Occipital lobe (tissue), 2 donors: ENCODE measurements around the gene NCKAP5. TPM values are rescaled to one million over a fixed set of nuclear protein-coding genes. Genes with fewer than 3 reads are reported as not detected.

Source experiments
- DNase-seq: peaks from one replicate; lab custom pipeline; 2025; lab: John Stamatoyannopoulos, UW
- total RNA-seq: library from RNA; depleted of rRNA; stranded (reverse); fragments of >200 nt; gene quantifications from one replicate; pipeline ENCODE4 v1.2.3, GENCODE V29; 2014

Gene NCKAP5
- total RNA-seq, 1 donor from 2014 or later = 14.0 TPM

- DNase-seq = no peak
These were observed 681.7 kb downstream of the NCKAP5 start for GRCh38 chr2:132886574-132886973.

GRCh38 chr2:132884705-132885104, 683.6 kb downstream of the NCKAP5 start:
- DNase-seq = no peak

GRCh38 chr2:132884292-132884691, 684.0 kb downstream of the NCKAP5 start:
- no peak for DNase-seq

- no peak for DNase-seq
These were observed 684.8 kb downstream of the NCKAP5 start for GRCh38 chr2:132883430-132883829.

- DNase-seq = no peak
These were observed 686.7 kb downstream of the NCKAP5 start for GRCh38 chr2:132881546-132881945.

- DNase-seq = no peak
These were observed 690.3 kb downstream of the NCKAP5 start for GRCh38 chr2:132877923-132878322.

GRCh38 chr2:132876745-132877391, 691.4 kb downstream of the NCKAP5 start:
- DNase-seq = no peak

GRCh38 chr2:132875193-132875592, 693.1 kb downstream of the NCKAP5 start:
- no peak for DNase-seq

GRCh38 chr2:132873738-132874137, 694.5 kb downstream of the NCKAP5 start:
- no peak for DNase-seq

GRCh38 chr2:132871831-132872230, 696.4 kb downstream of the NCKAP5 start:
- DNase-seq = no peak

GRCh38 chr2:132863961-132864360, 704.3 kb downstream of the NCKAP5 start:
- no peak for DNase-seq

- no peak for DNase-seq
These were observed 708.0 kb downstream of the NCKAP5 start for GRCh38 chr2:132860220-132860619.

GRCh38 chr2:132859590-132859989, 708.7 kb downstream of the NCKAP5 start:
- no peak for DNase-seq

GRCh38 chr2:132857319-132857718, 710.9 kb downstream of the NCKAP5 start:
- no peak for DNase-seq

- no peak for DNase-seq
These were observed 717.6 kb downstream of the NCKAP5 start for GRCh38 chr2:132850688-132851087.

GRCh38 chr2:132849118-132849517, 719.1 kb downstream of the NCKAP5 start:
- no peak for DNase-seq

GRCh38 chr2:132845339-132845738, 722.9 kb downstream of the NCKAP5 start:
- no peak for DNase-seq

- no peak for DNase-seq
These were observed 723.7 kb downstream of the NCKAP5 start for GRCh38 chr2:132844585-132844984.

- DNase-seq = no peak
These were observed 730.5 kb downstream of the NCKAP5 start for GRCh38 chr2:132837769-132838168.

GRCh38 chr2:132830321-132830827, 737.9 kb downstream of the NCKAP5 start:
- no peak for DNase-seq

GRCh38 chr2:132825601-132826000, 742.7 kb downstream of the NCKAP5 start:
- DNase-seq = no peak

- DNase-seq = no peak
These were observed 743.5 kb downstream of the NCKAP5 start for GRCh38 chr2:132824716-132825115.

- no peak for DNase-seq
These were observed 752.0 kb downstream of the NCKAP5 start for GRCh38 chr2:132816234-132816633.

GRCh38 chr2:132815516-132815915, 752.7 kb downstream of the NCKAP5 start:
- DNase-seq = no peak
